ENCODE measurements around the gene NPM3.

GRCh38 chr10:101770331-101771215 is 12.7 kb downstream of the NPM3 start:
- TF ChIP-seq, protein P1, sequence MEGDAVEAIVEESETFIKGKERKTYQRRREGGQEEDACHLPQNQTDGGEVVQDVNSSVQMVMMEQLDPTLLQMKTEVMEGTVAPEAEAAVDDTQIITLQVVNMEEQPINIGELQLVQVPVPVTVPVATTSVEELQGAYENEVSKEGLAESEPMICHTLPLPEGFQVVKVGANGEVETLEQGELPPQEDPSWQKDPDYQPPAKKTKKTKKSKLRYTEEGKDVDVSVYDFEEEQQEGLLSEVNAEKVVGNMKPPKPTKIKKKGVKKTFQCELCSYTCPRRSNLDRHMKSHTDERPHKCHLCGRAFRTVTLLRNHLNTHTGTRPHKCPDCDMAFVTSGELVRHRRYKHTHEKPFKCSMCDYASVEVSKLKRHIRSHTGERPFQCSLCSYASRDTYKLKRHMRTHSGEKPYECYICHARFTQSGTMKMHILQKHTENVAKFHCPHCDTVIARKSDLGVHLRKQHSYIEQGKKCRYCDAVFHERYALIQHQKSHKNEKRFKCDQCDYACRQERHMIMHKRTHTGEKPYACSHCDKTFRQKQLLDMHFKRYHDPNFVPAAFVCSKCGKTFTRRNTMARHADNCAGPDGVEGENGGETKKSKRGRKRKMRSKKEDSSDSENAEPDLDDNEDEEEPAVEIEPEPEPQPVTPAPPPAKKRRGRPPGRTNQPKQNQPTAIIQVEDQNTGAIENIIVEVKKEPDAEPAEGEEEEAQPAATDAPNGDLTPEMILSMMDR (IDR thresholded peaks at IDR 0.05), result no peak
- no peak for TF ChIP-seq POLR2A (IDR thresholded peaks at IDR 0.05)
